MCF 10A (cell line): Measurements from ENCODE around the gene CFAP299. TPM values are rescaled to one million over a fixed set of nuclear protein-coding genes. Genes with fewer than 3 reads are reported as not detected.
A peak's percentile ranks its signal among the peaks of the same experiment; 100 is the strongest.
"Not testable (repeated sequence)": the region's sequence is repeated elsewhere in the genome, so short reads cannot be mapped to it uniquely, and the experiment has no call there.

Experiments used
- Bru-seq: library from RNA; stranded (reverse); fragments of 400-500 nt; gene quantifications from one replicate; lab custom pipeline; 2021; lab: Mats Ljungman, UMichigan
- BruChase-seq, 2 experiments: library from RNA; stranded (reverse); fragments of 400-500 nt; gene quantifications; one replicate each; lab custom pipeline; 2021; lab: Mats Ljungman, UMichigan
- BruUV-seq: library from RNA; stranded (reverse); fragments of 400-500 nt; replicated peaks from 2 replicates; lab custom pipeline; 2021; lab: Mats Ljungman, UMichigan
- CTCF ChIA-PET: fragments of 300-600 bp; sonication (Branson Sonifier 250); formaldehyde crosslinking; extraction: SDS; loops from one replicate; lab custom pipeline; 2021; ENCODE audit warnings: antibody characterized with exemption, inconsistent platforms; lab: Yijun Ruan, JAX
- POLR2A ChIA-PET: fragments of 300-600, 350-650 bp; sonication (Branson Sonifier 250); formaldehyde crosslinking; extraction: SDS; loops from one replicate; lab custom pipeline; 2020; ENCODE audit warnings: antibody characterized with exemption, inconsistent platforms; lab: Yijun Ruan, JAX
- DNase-seq: peaks from one replicate; pipeline ENCODE4 v3.0.0-alpha.2; 2018; ENCODE audit not compliant: unreplicated experiment
- H3K27ac Mint-ChIP-seq: one replicate; pipeline ENCODE4 v1.8.0; 2022; ENCODE audit warnings: mild to moderate bottlenecking, low read depth, mixed read lengths; ENCODE audit not compliant: unreplicated experiment
- H3K27me3 Mint-ChIP-seq: one replicate; pipeline ENCODE4 v1.8.0; 2022; ENCODE audit warnings: mixed read lengths; ENCODE audit not compliant: insufficient read depth, unreplicated experiment
- H3K36me3 Mint-ChIP-seq: one replicate; pipeline ENCODE4 v1.8.0; 2022; ENCODE audit warnings: mild to moderate bottlenecking, moderate library complexity, mixed read lengths; ENCODE audit not compliant: insufficient read depth, unreplicated experiment
- H3K4me1 Mint-ChIP-seq: one replicate; pipeline ENCODE4 v1.8.0; 2022; ENCODE audit warnings: mixed read lengths; ENCODE audit not compliant: insufficient read depth, unreplicated experiment
- H3K4me3 Mint-ChIP-seq: one replicate; pipeline ENCODE4 v1.8.0; 2022; ENCODE audit warnings: mild to moderate bottlenecking, moderate library complexity, mixed read lengths; ENCODE audit not compliant: unreplicated experiment
- H3K9me3 Mint-ChIP-seq: one replicate; pipeline ENCODE4 v1.8.0; 2022; ENCODE audit warnings: mixed read lengths; ENCODE audit not compliant: unreplicated experiment
- CTCF ChIP-seq: fragments of 200-600 bp; IDR thresholded peaks from one replicate; pipeline ENCODE4 v1.8.0; 2022; ENCODE audit warnings: antibody characterized with exemption, mild to moderate bottlenecking; ENCODE audit not compliant: unreplicated experiment
- intact Hi-C: fragments of 100-400 bp; cut with micrococcal nuclease; formaldehyde crosslinking; loops from 2 replicates; pipeline ENCODE4 v1.14.1; 2022
- long read RNA-seq: library from polyadenylated mRNA; stranded (forward); transcript quantifications from one replicate; pipeline ENCODE4 v2.0.0, GENCODE V29; 2022
- total RNA-seq: library from RNA; stranded (reverse); gene quantifications from 2 replicates; pipeline ENCODE4 v1.2.3, GENCODE V29; 2022

CFAP299 gene
- total RNA-seq (0.33 TPM in 1 of 2 replicates, not detected in the other), Bru-seq, nascent RNA (percentile 21 among the genes with signal in this experiment), BruChase-seq, experiment 1, labeled RNA remaining after a 6-hour chase (percentile 19 among the genes with signal in this experiment), BruChase-seq, experiment 2, labeled RNA remaining after a 2-hour chase (percentile 26 among the genes with signal in this experiment)
- long read RNA-seq: 0 reads

GRCh38 chr4:80335554-80336358, at the start of gene CFAP299:
TSS of gene CFAP299 (plus strand) at chr4:80335730.
- POLR2A ChIA-PET: interaction anchor here (1.0 to 1.4 kb wide), 4 partner anchors 27 to 263 kb away, joined by 4 to 6 read pairs (median 5); partner anchors contain the start of genes ANTXR2 and FGF5
- peak within 1 kb of the TSS; percentile 80 for H3K4me3 Mint-ChIP-seq
- H3K27ac Mint-ChIP-seq: no peak within 1 kb of the TSS
- CTCF ChIA-PET: interaction anchor here (0.6 to 3.1 kb wide), 18 partner anchors 12 to 1384 kb away, joined by 3 to 13 read pairs (median 3); no protein-coding TSS in a partner anchor
- peak; percentile 94 for DNase-seq
- no TSS peak for BruUV-seq
- no peaks in the 10 kb centered on the region for H3K9me3 Mint-ChIP-seq
- no peaks in the 10 kb centered on the region for H3K36me3 Mint-ChIP-seq
- no peaks in the 10 kb centered on the region for H3K27me3 Mint-ChIP-seq
- TF ChIP-seq CTCF: peak; percentile 45
- no peaks in the 10 kb centered on the region for H3K4me1 Mint-ChIP-seq
- intact Hi-C loops: loop anchor here (1.0 to 5.0 kb wide), 2 partner anchors 113 to 1383 kb away; no protein-coding TSS in a partner anchor

- DNase-seq: no peak
- no peak for TF ChIP-seq CTCF
- H3K27me3 Mint-ChIP-seq: no peaks in the 10 kb centered on the region
Measured at GRCh38 chr4:80286451-80286850, 49.1 kb upstream of the CFAP299 start.

GRCh38 chr4:80290665-80291064, 44.9 kb upstream of the CFAP299 start:
- DNase-seq, H3K27ac Mint-ChIP-seq, BruUV-seq, H3K36me3 Mint-ChIP-seq, H3K27me3 Mint-ChIP-seq, H3K4me1 Mint-ChIP-seq, POLR2A ChIA-PET, H3K4me3 Mint-ChIP-seq, H3K9me3 Mint-ChIP-seq, CTCF ChIA-PET, intact Hi-C loops: not testable (repeated sequence)

More at GRCh38 chr4:80286451-80286850, 49.1 kb upstream of the CFAP299 start:
- Mint-ChIP-seq H3K9me3 (no peaks in the 10 kb centered on the region), H3K4me1 (no peaks in the 10 kb centered on the region), H3K4me3 (no peak overlapping the region), H3K36me3 (no peaks in the 10 kb centered on the region), H3K27ac (no peak overlapping the region)
- intact Hi-C loops: no loop called here
- ChIA-PET POLR2A (interaction anchor here (1.3 kb wide), 1 partner anchor 21 kb away, joined by 3 read pairs; no protein-coding TSS in a partner anchor), CTCF (no interaction called here)
- BruUV-seq: no TSS peak

GRCh38 chr4:80294206-80294605, 41.3 kb upstream of the CFAP299 start:
- intact Hi-C loops: no loop called here
- Mint-ChIP-seq H3K9me3 (no peaks in the 10 kb centered on the region), H3K36me3 (no peaks in the 10 kb centered on the region), H3K27ac (no peak overlapping the region), H3K4me1 (no peaks in the 10 kb centered on the region), H3K4me3 (no peak overlapping the region), H3K27me3 (no peaks in the 10 kb centered on the region)
- no peak for TF ChIP-seq CTCF
- no TSS peak for BruUV-seq
- ChIA-PET CTCF (interaction anchor here (1.3 kb wide), 1 partner anchor 13 kb away, joined by 3 read pairs; no protein-coding TSS in a partner anchor), POLR2A (interaction anchor here (0.7 kb wide), 1 partner anchor 18 kb away, joined by 3 read pairs; no protein-coding TSS in a partner anchor)
- DNase-seq: no peak
